NAMALWA (cell line): ENCODE results near the gene TANK.

Experiments
- DNase-seq: peaks from one replicate; pipeline ENCODE4 v3.0.0-alpha.2; 2015; ENCODE audit warnings: low spot score

The TANK gene

DNA sequence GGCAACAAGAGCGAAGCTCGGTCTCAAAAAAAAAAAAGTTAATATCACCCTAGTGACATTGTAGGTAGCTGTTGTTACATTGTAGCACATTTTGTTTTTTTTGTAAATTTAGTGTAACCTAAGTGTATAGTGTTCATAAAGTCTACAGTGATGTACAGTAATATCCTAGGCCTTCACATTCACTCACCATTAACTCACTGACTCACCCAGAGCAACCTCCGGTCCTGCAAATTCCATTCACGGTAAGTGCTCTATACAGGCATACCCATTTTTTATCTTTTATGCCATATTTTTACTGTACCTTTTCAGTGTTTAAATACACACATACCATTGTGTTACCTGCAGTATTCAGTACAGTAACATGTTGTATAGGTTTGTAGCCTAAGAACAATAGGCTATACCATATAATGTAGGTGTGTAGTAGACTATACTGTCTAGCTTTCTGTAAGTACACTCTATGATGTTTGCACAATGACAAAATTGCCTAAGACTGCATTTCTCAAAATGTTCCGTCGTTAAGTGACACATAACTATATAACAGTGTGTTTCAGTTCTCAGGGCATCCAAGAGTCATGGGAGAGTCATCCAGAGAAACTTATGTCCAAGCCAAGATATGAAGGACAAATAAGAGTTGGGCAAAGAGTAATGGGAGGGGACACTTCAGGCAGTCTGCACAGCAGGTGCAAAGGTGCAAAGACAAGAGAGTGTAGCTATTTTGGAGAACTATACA, 68.4 kb downstream of the TANK start:
- no peak for DNase-seq

DNA sequence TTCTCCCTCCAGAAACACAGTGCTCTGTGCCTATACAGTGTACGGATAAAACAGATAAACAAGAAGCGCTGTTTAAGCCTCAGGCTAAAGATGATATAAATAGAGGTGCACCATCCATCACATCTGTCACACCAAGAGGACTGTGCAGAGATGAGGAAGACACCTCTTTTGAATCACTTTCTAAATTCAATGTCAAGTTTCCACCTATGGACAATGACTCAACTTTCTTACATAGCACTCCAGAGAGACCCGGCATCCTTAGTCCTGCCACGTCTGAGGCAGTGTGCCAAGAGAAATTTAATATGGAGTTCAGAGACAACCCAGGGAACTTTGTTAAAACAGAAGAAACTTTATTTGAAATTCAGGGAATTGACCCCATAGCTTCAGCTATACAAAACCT, 70.7 kb downstream of the TANK start:
- no peak for DNase-seq

- no peak for DNase-seq
Measured at GRCh38 chr2:161232571-161232970, 72.3 kb downstream of the TANK start.

DNA sequence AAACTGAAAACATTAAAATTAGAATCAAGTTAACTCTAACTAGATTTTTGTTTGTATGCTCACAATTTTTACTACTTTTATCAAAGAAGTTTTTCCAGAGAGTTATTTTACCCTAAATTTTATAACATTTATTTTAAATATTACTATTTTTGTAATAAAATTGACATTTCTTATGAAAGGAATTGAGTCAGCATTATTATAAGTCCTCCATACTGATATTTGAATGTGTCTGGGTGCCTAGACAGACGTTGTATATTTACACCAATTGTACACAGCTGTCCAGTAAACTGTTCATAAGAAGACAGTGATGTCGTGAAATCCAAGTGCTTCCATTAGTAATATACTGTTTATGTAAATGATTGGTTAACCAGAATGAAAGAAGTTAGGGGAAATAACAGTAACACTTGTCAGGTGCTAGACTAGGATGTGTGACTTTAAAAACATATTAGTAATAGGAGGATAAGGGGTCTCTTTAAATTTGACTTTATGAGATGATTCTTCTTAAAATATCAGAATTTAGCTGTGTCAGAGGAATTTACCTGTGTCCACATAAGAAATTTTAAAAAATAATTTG, 73.7 kb downstream of the TANK start:
- DNase-seq, result peak; percentile 42

DNA sequence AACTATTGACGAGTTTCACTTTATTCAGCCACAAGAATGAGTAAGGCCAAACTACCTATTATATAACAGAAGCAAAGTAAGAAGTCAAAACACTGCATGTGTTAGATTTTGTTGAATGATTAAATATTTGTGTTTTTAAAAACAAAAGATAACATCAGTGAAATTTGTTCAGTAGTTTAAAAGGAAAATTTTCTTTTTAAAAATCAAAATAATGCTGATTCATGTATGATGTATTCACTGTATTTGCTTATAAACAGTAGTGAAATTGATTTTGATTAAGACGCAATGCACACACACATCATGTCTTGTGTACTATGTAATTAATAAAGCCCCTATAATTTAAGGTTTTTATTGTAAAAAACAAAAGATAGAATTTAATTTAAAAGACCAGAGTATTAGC, 74.4 kb downstream of the TANK start:
- no peak for DNase-seq

DNA sequence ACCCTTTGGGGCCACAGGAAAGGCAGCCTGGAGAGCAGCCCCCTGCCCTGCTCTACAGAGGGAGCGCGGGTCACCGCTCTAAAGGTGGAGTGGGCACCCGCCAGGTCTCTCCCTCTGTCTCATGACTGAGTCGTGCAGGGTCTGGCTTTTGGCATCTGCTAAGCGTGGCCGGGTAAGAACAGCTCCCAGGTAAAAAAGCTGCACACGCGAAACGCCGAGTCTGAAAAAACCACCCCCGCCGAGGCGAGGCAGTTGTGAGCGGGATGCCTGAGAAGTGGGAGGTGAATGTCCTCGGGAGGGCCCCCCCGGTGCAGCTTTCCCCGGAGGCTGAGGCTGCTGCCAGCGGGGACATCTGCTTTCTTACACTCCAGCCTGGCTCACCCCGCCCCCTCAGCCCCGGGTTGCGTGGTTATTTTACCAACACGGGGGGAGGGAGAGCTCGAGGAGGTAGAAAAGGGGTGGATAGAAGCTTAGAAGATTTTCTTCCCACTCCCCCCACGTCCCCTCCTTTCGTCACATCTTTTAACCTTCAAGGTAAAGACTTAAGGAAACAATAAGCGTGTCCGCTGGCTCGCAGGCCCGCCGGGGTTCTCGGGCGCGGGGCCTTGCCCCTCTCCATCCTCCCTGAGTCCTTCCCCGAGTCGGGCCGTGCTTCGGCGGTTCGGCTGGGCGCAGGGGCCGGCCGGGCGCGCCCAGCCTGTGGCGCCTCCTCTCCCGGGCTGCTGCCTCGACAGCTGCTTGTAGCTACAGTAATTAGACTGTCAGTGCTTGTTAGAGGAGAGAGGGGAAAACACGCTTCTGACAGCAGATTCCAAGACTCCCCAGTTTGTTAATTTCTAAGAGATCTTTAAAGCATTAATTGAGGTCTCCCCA, 77.4 kb downstream of the TANK start:
- DNase-seq, result peak; percentile 46

GRCh38 chr2:161238265-161238559, 78.0 kb downstream of the TANK start:
- no peak for DNase-seq

DNA sequence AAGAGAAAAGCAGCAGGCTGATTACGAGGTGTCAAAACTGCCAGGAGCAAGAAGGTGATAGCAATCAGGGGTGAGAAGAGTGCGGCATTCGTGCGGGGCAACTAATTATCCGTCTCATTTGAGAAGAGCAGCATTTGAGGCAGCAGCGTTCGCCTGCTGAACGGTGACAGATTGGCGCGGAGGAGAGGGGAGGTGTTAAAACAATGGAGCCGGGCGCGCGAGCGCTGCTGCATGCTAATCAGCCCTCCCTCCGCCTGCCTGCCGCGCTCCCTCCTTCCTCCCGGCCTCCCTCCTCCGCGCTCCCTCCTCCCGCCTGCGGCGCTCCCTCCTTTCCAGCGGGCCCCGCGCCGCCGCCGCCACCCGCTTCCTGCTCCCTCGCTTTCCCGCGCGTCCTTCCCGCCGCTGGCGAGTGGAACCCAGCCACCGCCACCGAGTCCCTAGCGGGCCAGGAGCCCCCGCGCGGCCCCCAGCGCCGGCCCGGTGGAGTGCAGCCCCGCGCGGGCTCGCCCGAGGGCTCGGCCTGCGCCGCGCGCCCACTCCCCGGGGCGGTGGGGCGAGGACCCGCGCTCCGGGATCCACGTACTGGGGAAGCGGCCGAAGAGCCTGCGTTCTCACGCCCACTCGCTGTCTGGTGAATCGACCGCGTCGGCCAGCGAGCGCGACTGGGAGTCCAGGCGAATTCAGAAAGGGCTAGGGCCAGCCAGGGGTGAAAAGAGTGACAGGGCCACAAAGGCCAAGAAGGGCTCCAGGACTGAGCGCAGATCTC, 78.5 kb downstream of the TANK start:
- DNase-seq, result peak; percentile 41

DNA sequence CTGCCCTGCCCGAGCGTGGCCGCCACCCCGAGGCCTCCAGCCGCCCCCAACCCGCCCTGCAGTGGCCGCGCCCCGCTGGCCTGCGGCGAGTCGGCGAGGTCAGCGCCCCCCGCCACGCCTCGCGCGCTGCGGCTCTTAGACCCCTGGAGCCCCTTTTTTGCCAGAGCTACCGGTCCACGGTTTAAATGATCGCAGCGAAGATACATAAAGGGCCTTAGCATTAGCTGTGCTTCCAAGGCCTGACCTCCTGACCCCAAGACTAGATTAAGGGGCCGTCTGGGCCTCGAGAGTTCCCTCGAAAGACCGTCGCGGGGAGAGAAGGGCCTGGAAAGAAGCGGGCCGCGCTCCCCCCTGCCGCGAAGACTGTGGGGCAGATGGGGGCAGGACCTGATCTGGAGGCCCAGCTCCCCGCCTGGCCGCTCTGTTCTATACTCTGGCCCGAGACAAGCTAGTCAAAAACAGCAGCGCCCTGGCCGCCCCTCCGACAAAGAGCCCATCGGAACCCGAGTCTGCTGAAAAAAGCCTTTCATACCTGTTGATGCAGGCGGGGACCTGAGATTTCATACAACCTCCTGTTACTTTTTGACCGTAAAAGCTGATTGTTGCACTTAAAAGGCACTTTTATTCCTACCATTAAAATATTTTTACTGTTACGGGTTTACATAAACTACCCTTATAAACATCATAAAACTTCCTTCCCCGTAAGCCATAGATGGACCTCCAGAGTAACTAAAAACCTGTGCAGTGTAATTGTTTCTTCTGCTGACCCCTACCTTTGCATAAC, 79.3 kb downstream of the TANK start:
- no peak for DNase-seq

- DNase-seq, result no peak
Measured at GRCh38 chr2:161241894-161242293, 81.7 kb downstream of the TANK start.

DNA sequence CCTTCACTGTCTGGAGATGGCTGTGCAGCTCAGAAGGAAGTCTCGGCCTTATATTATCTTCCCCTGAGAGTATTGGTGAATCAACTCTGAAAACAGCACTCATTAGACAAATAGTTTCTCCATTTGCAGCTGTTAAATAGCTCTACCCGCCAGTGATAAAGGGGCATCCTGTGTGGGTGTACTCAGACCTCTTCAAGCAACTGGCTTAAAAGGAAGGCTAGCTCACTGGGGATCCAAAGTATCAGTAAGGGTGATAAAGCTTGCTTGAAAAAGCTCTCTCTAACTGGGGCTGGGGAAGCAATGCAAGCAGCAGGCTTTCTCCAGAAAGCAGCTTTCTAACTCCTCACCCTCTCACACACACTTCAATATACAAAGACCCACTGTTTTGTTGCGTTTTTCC, 83.1 kb downstream of the TANK start:
- peak; percentile 59 for DNase-seq

DNA sequence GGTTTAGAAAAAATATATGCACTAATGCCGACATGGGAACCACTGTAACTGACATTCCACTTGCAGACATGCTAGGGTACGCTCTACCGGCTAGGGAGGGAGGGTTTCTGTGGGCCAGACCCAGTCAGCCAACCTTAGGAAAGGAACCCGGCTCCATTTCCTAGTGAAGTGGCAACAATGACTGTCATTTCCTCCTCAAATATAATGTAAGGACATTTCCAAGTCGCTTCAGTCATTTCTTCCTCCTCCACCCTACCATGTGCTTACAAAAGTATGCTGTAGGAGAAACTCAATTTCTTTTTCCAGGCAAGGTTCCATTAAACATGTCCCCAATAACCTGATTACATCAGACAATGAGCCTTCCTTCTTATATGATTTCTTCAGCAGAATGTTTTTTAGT, 83.7 kb downstream of the TANK start:
- DNase-seq, result peak; percentile 47

DNA sequence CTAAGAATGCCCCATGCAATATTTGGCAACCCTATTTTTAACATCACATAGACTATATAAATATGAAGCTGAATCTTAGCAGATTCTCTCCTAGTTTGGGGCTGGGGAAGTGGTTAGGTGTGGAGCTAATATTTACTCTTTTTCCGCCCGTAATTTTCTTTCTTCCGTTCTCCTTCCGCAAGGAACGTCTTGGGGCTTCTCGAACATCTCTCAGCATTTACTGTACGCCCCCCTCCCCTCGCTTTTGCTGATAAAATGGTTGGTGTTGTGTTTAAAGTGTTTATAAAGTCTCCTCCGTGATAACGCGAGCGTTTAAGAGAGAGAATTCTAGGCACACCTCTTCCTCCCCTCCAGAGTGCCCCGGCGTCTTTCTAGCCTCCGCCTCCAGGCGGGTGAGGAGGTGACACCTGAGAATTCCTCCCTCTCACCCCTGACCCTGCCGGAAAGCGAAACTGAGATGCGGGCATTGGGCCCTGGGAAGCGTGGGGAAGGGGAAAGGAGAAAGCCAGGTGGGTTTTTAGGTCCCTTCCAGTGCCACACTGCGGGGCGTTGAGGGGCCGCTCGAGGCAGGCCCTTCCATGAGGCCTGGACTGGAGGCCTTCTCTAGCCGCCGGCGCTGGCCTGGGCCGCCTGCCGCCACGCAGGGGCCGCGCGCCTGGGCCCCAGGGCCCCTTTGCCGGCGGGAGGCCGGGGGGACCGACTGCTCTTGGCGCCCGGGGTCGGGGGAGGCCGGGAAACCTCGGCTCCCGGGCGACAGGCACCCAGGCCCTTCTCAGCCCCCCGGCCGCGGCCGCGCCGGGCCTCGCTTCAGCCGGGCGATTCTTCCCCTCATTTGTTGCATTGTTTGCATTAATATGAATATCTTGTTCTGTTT, 84.4 kb downstream of the TANK start:
- peak; percentile 95 for DNase-seq

GRCh38 chr2:161245261-161245553, 85.0 kb downstream of the TANK start:
- DNase-seq, result no peak

DNA sequence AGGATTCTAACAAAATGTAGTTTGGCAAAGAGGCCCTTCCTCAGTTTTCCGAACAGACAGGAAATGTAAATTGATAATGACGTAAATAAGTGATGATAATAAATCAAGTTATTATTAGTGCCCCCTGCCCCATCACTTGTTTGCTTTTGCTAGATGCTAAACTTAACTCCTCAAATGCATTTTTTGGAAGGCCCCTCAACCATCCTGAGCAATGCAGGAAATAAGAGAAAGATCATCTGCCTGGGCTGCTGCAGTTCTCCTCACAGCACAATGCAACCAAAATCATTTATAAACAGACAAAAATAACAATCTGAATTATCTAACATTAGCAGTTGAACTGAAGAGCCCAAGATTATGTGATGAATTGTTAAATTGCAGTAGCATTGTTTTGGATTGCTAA, 85.4 kb downstream of the TANK start:
- no peak for DNase-seq

DNA sequence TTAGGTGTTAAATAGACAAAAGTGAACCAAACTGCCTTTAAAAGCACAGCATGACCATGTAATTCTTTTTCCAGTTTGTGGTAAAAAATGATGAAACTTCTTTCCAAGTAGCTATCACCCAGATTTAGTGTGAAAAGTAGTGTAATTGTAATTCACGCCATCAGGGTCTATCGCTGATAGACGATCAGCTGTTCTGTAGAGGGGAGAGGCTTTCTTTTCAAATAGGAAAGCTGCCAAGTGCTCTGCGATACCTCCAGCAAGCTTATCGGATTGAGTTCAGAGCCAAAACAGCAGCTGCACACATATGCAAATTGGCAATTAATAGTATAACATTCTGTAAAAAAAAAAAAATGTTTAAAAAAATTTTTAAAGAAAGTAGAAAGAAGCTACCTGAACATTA, 86.1 kb downstream of the TANK start:
- DNase-seq, result peak; percentile 67

DNA sequence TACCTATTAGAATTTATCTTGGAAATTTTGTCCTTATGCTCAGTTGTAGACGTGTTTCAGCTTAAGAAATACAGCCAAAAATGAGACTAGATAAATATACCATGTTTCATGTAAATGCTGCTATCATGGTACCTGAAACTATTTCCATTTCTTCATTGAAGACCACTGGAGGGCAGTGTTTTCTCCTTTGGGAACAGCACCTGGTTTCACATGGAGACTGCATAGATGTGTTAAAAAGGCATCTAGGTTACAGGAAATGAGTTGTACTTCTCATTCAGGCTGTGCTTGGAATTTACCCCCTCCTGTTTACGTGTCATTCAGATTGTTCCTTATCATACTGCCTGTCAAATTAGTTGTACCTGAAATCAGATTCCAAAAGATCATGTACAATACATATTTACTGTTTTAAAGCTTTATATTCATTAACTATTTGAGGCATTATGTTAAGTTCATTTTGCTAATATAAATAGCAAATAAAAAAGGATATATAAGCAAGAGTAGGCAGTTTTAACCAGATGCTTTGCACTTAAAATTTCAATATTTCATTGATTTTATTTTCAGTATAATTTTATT, 90.7 kb downstream of the TANK start:
- DNase-seq, result peak; percentile 77

- no peak for DNase-seq
Measured at GRCh38 chr2:161257123-161257952, 97.1 kb downstream of the TANK start.

DNA sequence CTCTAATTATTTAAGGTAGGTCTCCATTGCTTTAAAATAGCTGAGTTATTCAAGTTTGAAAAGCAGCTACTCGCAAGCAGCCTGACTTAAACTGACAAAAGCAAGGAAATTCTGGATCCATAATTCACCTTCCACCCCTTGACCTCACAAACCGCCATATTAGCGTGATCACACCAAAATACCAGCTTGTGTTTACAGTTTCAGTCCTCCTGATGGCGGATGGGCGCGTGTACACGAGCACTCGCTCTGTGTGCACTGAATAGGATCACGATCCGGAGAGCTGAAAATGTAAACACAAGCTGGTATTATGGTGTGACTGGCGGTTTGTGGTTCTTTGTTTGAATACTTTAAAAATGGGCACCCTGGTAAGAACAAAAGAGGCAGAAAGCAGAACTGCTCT, 105.6 kb downstream of the TANK start:
- DNase-seq, result no peak

DNA sequence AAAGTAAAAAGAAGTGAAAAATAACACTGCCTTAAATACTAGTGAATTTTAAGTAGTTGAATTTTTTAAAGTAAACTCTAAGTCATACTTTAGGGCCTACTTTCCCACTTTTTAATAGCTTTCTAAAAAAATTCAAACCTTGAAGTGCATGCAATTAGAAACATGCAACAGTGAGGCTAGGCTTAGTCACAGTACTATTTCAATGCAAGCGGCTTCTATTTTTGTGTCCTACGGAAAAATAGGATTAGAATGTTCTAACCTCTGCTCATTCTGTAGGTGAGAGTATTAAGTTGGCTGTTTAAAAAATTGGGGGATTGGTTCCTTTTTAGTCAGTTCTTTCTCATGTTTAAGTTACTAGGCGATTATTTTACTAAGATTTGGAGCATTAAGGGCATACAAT, 108.9 kb downstream of the TANK start:
- no peak for DNase-seq
